ENCODE measurements around the gene SMYD3.
"Not testable (repeated sequence)": the region's sequence is repeated elsewhere in the genome, so short reads cannot be mapped to it uniquely, and the experiment has no call there.

Gene SMYD3

DNA sequence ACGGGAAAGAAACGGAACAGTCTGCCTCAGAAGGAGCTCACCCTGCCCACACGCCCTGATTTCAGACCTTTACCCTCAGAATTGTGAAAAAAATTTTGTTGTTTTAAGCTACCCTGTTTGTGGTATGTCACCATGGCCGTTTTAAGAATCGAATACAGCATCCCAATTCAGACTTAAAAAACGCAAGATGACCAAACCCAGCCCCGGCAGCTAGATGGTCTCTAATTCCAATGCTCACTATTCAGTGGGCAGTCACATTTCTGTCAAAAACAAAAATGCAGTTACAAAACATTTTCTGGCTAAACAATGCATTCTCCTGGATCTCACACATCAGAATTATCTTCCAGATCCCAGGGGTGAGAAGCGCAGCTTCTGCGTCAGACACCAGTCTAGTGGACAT is 527.5 kb downstream of the SMYD3 start:
- FAIRE-seq, result no peak
- no peak for DNase-seq (ENCODE audit: insufficient read length, low spot score)
- TF ChIP-seq, protein P1, sequence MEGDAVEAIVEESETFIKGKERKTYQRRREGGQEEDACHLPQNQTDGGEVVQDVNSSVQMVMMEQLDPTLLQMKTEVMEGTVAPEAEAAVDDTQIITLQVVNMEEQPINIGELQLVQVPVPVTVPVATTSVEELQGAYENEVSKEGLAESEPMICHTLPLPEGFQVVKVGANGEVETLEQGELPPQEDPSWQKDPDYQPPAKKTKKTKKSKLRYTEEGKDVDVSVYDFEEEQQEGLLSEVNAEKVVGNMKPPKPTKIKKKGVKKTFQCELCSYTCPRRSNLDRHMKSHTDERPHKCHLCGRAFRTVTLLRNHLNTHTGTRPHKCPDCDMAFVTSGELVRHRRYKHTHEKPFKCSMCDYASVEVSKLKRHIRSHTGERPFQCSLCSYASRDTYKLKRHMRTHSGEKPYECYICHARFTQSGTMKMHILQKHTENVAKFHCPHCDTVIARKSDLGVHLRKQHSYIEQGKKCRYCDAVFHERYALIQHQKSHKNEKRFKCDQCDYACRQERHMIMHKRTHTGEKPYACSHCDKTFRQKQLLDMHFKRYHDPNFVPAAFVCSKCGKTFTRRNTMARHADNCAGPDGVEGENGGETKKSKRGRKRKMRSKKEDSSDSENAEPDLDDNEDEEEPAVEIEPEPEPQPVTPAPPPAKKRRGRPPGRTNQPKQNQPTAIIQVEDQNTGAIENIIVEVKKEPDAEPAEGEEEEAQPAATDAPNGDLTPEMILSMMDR (IDR thresholded peaks at IDR 0.05; ENCODE audit: insufficient read depth, missing control alignments), result no peak

DNA sequence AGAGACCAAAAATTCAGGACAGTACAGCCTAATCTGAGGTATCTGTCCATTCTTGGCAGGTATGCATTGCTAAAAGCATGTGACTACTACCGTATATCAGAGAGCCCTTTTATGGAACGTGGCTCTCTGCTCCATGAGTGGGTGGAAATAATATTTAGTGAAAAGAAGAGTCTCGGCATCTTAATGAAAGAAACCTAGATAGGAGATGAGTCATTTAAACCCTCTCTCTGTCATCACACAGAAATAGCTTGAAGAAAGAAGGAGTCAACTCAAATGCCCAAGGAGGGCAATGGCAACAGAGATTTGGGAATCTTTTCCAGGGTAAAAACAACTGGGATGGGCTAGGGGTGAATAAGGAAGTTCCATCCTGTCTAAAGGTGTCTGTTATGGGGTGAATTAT is 528.2 kb downstream of the SMYD3 start:
- FAIRE-seq (no peak), DNase-seq (ENCODE audit: insufficient read length, low spot score) (no peak)
- TF ChIP-seq, protein P1 (IDR thresholded peaks at IDR 0.05; ENCODE audit: insufficient read depth, missing control alignments), result no peak

DNA sequence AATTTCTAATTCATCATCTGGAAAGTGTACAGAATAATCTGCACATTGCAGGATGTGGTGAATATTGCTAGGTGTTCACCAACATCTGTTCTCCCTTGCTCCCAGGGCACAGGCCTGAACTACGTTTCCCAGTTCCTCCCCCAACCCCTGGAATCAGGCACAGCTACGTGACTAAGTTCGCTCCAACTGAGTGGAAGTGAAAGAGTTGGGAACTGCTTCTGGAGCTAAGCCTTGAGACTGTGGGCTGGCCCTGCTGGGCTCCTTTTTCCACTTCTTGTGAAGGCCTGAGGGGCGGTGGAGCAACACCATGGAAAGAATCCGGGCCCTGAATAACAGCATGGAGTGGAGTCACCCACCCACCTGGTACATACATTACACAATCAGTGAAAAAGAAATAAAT is 534.6 kb downstream of the SMYD3 start:
- FAIRE-seq (no peak), DNase-seq (ENCODE audit: insufficient read length, low spot score) (no peak)
- TF ChIP-seq, protein P1 (IDR thresholded peaks at IDR 0.05; ENCODE audit: insufficient read depth, missing control alignments), result no peak

DNA sequence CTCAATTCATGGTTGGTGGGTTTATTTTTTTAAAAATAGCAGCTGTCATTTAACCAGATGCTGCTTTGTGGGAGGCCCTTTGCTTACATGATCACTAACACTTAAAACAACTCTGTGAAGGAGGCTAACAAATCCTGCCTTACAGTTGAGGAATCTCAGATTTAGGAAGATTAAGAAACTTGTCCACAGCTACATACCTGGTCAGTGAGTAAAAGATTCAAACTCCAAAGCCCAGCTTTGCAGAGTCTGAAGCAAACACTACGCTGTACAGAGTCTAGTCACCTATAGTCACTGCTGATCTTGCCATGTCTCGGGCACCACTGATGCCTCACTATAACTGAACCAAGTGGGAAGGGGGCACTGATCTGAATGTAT is 535.4 kb downstream of the SMYD3 start:
- TF ChIP-seq, protein P1 (IDR thresholded peaks at IDR 0.05; ENCODE audit: insufficient read depth, missing control alignments), result no peak
- DNase-seq (ENCODE audit: insufficient read length, low spot score) (no peak), FAIRE-seq (no peak)

DNA sequence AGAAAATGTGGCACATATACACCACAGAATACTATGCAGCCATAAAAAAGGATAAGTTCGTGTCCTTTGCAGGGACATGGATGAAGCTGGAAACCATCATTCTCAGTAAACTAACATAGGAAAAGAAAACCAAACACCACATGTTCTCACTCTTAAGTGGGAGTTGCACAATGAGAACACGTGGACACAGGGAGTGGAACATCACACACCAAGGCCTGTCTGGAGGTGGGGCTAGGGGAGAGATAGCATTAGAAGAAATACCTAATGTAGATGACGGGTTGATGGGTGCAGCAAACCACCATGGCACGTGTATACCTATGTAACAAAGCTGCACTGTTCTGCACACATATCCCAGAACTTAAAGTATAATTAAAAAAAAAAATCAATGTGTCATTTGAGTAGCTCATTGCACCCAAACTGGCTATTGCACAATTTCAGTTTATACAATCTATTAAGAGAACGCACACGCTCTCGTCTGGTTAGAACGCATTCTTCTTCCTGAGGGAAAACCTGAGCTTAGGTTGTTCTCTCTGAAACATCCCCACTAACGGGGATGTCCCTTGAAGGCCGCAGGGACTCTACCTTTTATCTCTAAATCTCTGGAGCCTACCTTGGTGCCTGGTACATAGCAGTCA is 535.9 kb downstream of the SMYD3 start:
- not testable (repeated sequence) for FAIRE-seq; DNase-seq (ENCODE audit: insufficient read length, low spot score)

DNA sequence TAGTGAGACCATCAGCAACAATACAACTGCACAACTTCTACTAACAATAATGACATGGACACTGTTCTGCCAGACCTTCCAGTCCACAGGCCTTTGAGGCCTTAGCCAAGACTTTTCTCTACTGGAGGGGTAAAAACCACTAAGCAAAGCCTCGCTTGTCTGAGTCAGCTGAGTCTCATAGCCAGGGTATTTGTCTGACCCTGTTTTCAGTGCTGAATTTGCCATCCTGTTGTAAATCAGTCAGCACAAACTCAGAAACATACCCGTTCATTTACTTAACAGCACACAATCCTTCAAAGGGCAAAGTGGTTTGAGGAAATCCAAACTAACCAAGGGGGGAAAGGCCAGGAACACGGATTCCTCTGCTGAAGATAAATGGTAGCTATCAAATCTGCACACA is 537.8 kb downstream of the SMYD3 start:
- TF ChIP-seq, protein P1 (IDR thresholded peaks at IDR 0.05; ENCODE audit: insufficient read depth, missing control alignments), result no peak
- DNase-seq (ENCODE audit: insufficient read length, low spot score), result no peak
- FAIRE-seq, result no peak

DNA sequence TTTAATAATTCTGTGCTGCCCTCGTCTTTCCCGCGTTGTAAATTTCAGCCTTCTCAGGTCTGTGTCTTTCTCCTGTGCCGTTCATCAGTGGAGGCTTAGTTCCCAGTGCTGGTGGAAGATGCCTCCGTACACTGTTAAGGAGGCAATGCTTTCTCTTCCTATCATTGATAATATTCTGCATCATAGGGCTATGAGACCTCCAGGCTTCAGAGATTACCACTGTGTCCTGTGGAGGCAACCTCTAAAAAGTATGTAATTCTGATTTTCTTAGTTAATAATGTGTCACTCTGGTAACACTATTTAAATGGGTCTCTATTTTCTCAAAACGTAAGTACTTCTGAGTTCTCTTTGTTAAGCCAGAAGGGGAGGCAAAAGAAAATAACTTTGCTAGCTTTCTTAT is 538.3 kb downstream of the SMYD3 start:
- TF ChIP-seq, protein P1 (IDR thresholded peaks at IDR 0.05; ENCODE audit: insufficient read depth, missing control alignments), result no peak
- DNase-seq (ENCODE audit: insufficient read length, low spot score) (no peak), FAIRE-seq (no peak)

DNA sequence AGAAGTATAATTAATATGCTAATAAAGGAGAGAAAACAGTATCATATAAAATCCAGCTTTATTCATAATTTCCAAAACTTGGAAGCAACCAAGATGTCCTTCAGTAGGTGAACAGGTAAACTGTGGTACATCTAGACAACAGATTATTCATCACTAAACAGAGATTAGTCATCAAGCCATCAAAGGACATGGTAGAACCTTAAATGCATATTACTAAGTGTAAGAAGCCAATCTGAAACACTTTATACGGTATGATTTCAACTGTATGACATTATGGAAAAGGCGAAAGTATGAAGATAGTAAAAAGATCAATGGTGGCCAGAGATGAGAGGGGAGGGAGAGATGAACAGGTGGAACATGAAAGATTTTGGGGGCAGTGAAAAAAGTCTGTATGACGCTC is 541.7 kb downstream of the SMYD3 start:
- TF ChIP-seq, protein P1 (IDR thresholded peaks at IDR 0.05; ENCODE audit: insufficient read depth, missing control alignments), result no peak
- FAIRE-seq (no peak), DNase-seq (ENCODE audit: insufficient read length, low spot score) (no peak)
